Tibial nerve (tissue), 4 donors: ENCODE data around the gene BCO1.

Experiments used
- EP300 ChIP-seq, 2 donors: sonication (generic); formaldehyde crosslinking; IDR thresholded peaks; one replicate each; pipeline ENCODE4 v1.6.1; 2017; ENCODE audit warnings: antibody characterized with exemption in 2 of 2, mild to moderate bottlenecking in 1 of 2
- POLR2A ChIP-seq, 2 donors: fragments of 450-650 bp; IDR thresholded peaks; one replicate each; pipeline ENCODE4 v1.6.1; 2017; ENCODE audit warnings: antibody characterized with exemption in 2 of 2, mild to moderate bottlenecking in 2 of 2, moderate library complexity in 2 of 2
- TF ChIP-seq, protein P1 (sequence below), 5 experiments: fragments of 200-600 bp in 3 of 5; fragments of 450-650 bp in 2 of 5; sonication (generic) in 3 of 5; IDR thresholded peaks; one replicate each; pipeline ENCODE4 v1.5.1; 2016 to 2019; ENCODE audit warnings: antibody characterized with exemption in 5 of 5, mild to moderate bottlenecking in 3 of 5, moderate library complexity in 2 of 5

DNA sequence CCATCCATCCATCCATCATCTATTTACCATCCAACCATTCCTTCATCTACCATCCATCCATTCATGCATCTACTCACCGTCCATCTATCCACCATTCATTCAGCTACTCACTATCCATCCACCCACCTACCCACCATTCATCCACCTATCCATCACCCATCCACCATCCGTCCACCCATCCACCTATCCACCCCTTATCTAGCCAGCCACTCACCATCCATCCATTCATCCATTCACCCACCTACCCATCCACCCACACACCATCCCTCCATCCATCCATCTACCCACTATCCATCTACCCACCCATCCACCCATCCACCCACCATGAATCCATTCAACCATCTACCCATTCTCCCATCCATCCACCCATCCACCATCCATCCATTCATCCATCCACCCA lies 26.6 kb downstream of the BCO1 start:
- TF ChIP-seq EP300 (IDR thresholded peaks at IDR 0.05) (no peak), POLR2A (IDR thresholded peaks at IDR 0.05) (no peak)
- TF ChIP-seq, protein P1, sequence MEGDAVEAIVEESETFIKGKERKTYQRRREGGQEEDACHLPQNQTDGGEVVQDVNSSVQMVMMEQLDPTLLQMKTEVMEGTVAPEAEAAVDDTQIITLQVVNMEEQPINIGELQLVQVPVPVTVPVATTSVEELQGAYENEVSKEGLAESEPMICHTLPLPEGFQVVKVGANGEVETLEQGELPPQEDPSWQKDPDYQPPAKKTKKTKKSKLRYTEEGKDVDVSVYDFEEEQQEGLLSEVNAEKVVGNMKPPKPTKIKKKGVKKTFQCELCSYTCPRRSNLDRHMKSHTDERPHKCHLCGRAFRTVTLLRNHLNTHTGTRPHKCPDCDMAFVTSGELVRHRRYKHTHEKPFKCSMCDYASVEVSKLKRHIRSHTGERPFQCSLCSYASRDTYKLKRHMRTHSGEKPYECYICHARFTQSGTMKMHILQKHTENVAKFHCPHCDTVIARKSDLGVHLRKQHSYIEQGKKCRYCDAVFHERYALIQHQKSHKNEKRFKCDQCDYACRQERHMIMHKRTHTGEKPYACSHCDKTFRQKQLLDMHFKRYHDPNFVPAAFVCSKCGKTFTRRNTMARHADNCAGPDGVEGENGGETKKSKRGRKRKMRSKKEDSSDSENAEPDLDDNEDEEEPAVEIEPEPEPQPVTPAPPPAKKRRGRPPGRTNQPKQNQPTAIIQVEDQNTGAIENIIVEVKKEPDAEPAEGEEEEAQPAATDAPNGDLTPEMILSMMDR (IDR thresholded peaks at IDR 0.05) = no peak
